OCI-LY1 (cell line): Measurements from ENCODE around the gene C1orf56.

Experiments
- EZH2 ChIP-seq: fragments of 200-600 bp; sonication (generic), shearing (Covaris generic); IDR thresholded peaks from 2 replicates; pipeline ENCODE4 v1.8.0; 2017; ENCODE audit warnings: borderline replicate concordance, mixed run types, mild to moderate bottlenecking, antibody characterized with exemption, low read length, moderate library complexity, mixed read lengths
- TF ChIP-seq, protein P1 (sequence below): fragments of 200-600 bp; sonication (generic), shearing (Covaris generic); IDR thresholded peaks from 2 replicates; pipeline ENCODE4 v1.5.1; 2017; ENCODE audit warnings: mild to moderate bottlenecking, antibody characterized with exemption, low read length, moderate library complexity, mixed read lengths

DNA sequence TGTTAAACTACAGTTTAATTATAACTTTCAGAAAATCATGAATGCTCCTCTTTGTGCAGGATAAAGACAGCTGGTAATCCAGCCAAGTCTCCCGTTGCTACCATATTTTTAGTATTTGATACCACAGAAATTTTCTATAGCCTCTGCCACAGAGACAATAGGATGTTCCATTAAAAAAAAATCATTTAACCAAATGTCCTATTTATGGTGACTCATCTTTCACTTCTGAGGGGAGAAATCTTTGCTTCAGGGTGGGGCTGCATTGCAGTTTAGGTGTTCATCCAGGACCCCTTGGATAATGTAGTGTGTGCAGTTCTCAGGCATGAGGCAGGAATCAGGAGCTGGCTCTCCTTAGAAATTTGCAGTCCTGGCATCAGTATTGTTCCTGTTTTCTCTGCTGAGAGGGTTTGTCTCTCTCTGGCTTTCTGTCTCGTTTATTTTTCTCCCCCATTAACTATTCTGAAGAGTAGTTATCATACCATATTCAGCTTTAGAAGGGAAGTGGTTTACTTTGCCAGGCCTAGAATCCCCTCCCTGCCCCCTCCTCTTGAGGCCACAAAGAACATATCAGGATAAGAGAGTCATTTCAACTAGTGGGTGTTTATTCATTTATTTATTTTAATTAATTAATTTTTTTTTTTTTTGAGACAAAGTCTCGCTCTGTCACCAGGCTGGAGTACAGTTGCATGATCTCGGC, 36.2 kb upstream of the C1orf56 start:
- TF ChIP-seq, protein P1, sequence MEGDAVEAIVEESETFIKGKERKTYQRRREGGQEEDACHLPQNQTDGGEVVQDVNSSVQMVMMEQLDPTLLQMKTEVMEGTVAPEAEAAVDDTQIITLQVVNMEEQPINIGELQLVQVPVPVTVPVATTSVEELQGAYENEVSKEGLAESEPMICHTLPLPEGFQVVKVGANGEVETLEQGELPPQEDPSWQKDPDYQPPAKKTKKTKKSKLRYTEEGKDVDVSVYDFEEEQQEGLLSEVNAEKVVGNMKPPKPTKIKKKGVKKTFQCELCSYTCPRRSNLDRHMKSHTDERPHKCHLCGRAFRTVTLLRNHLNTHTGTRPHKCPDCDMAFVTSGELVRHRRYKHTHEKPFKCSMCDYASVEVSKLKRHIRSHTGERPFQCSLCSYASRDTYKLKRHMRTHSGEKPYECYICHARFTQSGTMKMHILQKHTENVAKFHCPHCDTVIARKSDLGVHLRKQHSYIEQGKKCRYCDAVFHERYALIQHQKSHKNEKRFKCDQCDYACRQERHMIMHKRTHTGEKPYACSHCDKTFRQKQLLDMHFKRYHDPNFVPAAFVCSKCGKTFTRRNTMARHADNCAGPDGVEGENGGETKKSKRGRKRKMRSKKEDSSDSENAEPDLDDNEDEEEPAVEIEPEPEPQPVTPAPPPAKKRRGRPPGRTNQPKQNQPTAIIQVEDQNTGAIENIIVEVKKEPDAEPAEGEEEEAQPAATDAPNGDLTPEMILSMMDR: no peak
- no peak for TF ChIP-seq EZH2
